HG03045 (cell line): Measurements from ENCODE around the gene BRAT1.

Source experiments
- ATAC-seq: cut with Tn5 transposase; IDR thresholded peaks from one replicate; pipeline ENCODE4 v1.9.1; 2021; ENCODE audit warnings: mild to moderate bottlenecking, moderate library complexity; ENCODE audit not compliant: unreplicated experiment

BRAT1 gene

GRCh38 chr7:2500701-2501100 lies 54.6 kb downstream of the BRAT1 start:
- no peak for ATAC-seq

GRCh38 chr7:2499719-2500430 lies 55.4 kb downstream of the BRAT1 start:
- no peak for ATAC-seq

GRCh38 chr7:2499181-2499580 lies 56.1 kb downstream of the BRAT1 start:
- ATAC-seq = no peak

GRCh38 chr7:2498708-2499107 lies 56.6 kb downstream of the BRAT1 start:
- no peak for ATAC-seq

- ATAC-seq = no peak
Observed at GRCh38 chr7:2497500-2498336, 57.6 kb downstream of the BRAT1 start.

GRCh38 chr7:2497065-2497464 lies 58.3 kb downstream of the BRAT1 start:
- no peak for ATAC-seq

GRCh38 chr7:2496375-2496774 lies 58.9 kb downstream of the BRAT1 start:
- ATAC-seq = no peak

- no peak for ATAC-seq
Observed at GRCh38 chr7:2495418-2496299, 59.7 kb downstream of the BRAT1 start.

GRCh38 chr7:2494191-2495130 lies 60.9 kb downstream of the BRAT1 start:
- ATAC-seq = no peak

- ATAC-seq = no peak
Observed at GRCh38 chr7:2493205-2494164, 61.8 kb downstream of the BRAT1 start.

- ATAC-seq = no peak
Observed at GRCh38 chr7:2492038-2492437, 63.3 kb downstream of the BRAT1 start.

GRCh38 chr7:2490181-2490651 lies 65.1 kb downstream of the BRAT1 start:
- ATAC-seq = no peak

- ATAC-seq = no peak
Observed at GRCh38 chr7:2488681-2489080, 66.6 kb downstream of the BRAT1 start.

- ATAC-seq = no peak
Observed at GRCh38 chr7:2488272-2488645, 67.1 kb downstream of the BRAT1 start.
